K562 (cell line): ENCODE measurements around the gene SASH3.

Source experiments
- CTCF ChIP-seq, 3 experiments: IDR thresholded peaks in 2 of 3; conservative IDR thresholded peaks in 1 of 3; 2 replicates each; pipeline ENCODE4 v1.5.1; 2011 to 2012; ENCODE audit warnings: low read length in 3 of 3, mild to moderate bottlenecking in 3 of 3, control low read depth in 2 of 3, improper control_type of control experiment in 1 of 3, inconsistent platforms in 1 of 3, low read depth in 1 of 3, mixed read lengths in 1 of 3, moderate library complexity in 1 of 3; ENCODE audit not compliant: insufficient read depth in 2 of 3
- E2F6 ChIP-seq, 2 experiments: IDR thresholded peaks; 2 replicates each; pipeline ENCODE4 v1.6.1; 2011; ENCODE audit warnings: borderline replicate concordance in 1 of 2, control low read depth in 1 of 2, low read depth in 1 of 2, low read length in 1 of 2, mild to moderate bottlenecking in 1 of 2, mixed read lengths in 1 of 2, moderate library complexity in 1 of 2; ENCODE audit not compliant: insufficient read depth in 1 of 2, insufficient read length in 1 of 2, poor library complexity in 1 of 2, severe bottlenecking in 1 of 2; ENCODE audit errors: extremely low read depth in 1 of 2
- POLR2A ChIP-seq: fragments of 450-650 bp; conservative IDR thresholded peaks from 2 replicates; pipeline ENCODE4 v1.6.1; 2016
- SMARCA5 ChIP-seq: fragments of 450-650 bp; IDR thresholded peaks from 2 replicates; pipeline ENCODE4 v1.6.1; 2016
- ZNF174 ChIP-seq: fragments of 250-450 bp; sonication (Bioruptor Pico); IDR thresholded peaks from 2 replicates; pipeline ENCODE4 v1.4.0; 2020; ENCODE audit warnings: mild to moderate bottlenecking

GRCh38 chrX:129760155-129760554, 19.6 kb upstream of the SASH3 start:
- TF ChIP-seq CTCF (IDR thresholded peaks at IDR 0.05 in 2 of 3, conservative IDR thresholded peaks at IDR 0.05 in 1 of 3; ENCODE audit: insufficient read depth in 2 of 3, low read depth in 1 of 3, low read length in 3 of 3) (no peak), POLR2A (no peak), E2F6 (IDR thresholded peaks at IDR 0.05; ENCODE audit: borderline replicate concordance in 1 of 2, extremely low read depth in 1 of 2, insufficient read depth in 1 of 2, insufficient read length in 1 of 2, low read depth in 1 of 2, low read length in 1 of 2, poor library complexity in 1 of 2, severe bottlenecking in 1 of 2) (no peak), SMARCA5 (no peak), ZNF174 (CRISPR knock-in tag) (no peak)
